Activated CD8-positive, alpha-beta memory T cell treated with anti-CD3 and anti-CD28 coated beads, Interleukin-2, amount 10 ng/mL, durations not matched to agents 7 days and 5 days (primary cell): ENCODE data around the gene ASTN2. TPM values are rescaled to one million over a fixed set of nuclear protein-coding genes. Genes with fewer than 3 reads are reported as not detected.

Experiments used
- ATAC-seq: fragments of 150-1000 bp; cut with Tn5 transposase; one replicate; pipeline ENCODE4 v1.10.0; 2021; ENCODE audit warnings: moderate library complexity
- CTCF ChIA-PET: fragments of 350-600 bp; sonication (Branson Sonifier 250); formaldehyde crosslinking; loops from one replicate; lab custom pipeline; 2021; ENCODE audit warnings: antibody characterized with exemption; lab: Charles Lee
- DNase-seq: peaks from one replicate; pipeline ENCODE4 v3.0.0-alpha.2; 2020
- H3K27ac Mint-ChIP-seq: one replicate; pipeline ENCODE4 v1.8.0; 2021; ENCODE audit warnings: mild to moderate bottlenecking, mixed read lengths
- H3K27me3 Mint-ChIP-seq: one replicate; pipeline ENCODE4 v1.8.0; 2021; ENCODE audit warnings: mixed read lengths
- H3K36me3 Mint-ChIP-seq: one replicate; pipeline ENCODE4 v1.8.0; 2021; ENCODE audit warnings: mild to moderate bottlenecking, mixed read lengths
- H3K4me1 Mint-ChIP-seq: one replicate; pipeline ENCODE4 v1.8.0; 2021; ENCODE audit warnings: mixed read lengths
- H3K4me3 Mint-ChIP-seq: one replicate; pipeline ENCODE4 v1.8.0; 2021; ENCODE audit warnings: mild to moderate bottlenecking, moderate library complexity, mixed read lengths
- H3K9me3 Mint-ChIP-seq: one replicate; pipeline ENCODE4 v1.8.0; 2022; ENCODE audit warnings: low read depth, mixed read lengths
- total RNA-seq, 2 experiments: library from RNA; stranded (reverse); gene quantifications; one replicate each; pipeline ENCODE4 v1.2.3, GENCODE V29; 2021

The ASTN2 gene
- total RNA-seq, 2 experiments from 2014 or later, result 4.0 to 5.4 TPM

DNA sequence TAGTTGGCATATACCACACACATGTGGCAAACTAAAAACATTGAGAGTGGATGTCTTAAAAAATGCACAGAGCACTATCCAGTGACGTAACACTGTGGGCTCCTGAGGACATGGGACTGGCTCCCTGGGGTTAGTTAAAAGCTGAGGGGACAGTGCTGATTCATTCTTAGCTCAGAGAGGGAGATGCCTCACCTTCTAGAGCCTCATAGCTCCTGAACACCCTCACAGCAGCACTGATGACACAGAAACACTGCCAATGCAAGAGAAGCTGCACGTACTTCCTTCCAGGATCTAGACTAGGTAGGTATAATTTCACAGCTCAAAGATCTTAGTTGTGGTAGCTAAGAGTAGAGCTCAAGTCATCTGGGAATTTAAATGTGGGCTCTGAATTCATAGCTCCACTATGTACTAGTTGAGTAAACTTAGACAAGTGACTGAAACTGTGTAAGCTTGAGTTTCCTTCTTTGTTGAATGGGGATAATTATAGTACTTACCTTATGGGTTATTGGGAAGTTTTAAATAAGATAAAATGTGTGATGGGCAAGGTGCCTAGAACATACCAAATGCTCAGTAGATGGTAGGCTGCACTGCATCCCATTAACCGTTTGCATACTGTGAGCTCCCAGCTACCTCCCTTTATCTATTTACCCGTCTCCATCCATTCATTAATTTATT lies 279.9 kb downstream of the ASTN2 start:
- no peaks in the 10 kb centered on the region for H3K9me3 Mint-ChIP-seq
- H3K36me3 Mint-ChIP-seq, result no peaks in the 10 kb centered on the region
- no peak overlapping the region for H3K4me3 Mint-ChIP-seq
- ATAC-seq (no peak), DNase-seq (no peak)
- no peak overlapping the region for H3K27ac Mint-ChIP-seq
- CTCF ChIA-PET, result no interaction called here
- no peaks in the 10 kb centered on the region for H3K4me1 Mint-ChIP-seq
- no peaks in the 10 kb centered on the region for H3K27me3 Mint-ChIP-seq

DNA sequence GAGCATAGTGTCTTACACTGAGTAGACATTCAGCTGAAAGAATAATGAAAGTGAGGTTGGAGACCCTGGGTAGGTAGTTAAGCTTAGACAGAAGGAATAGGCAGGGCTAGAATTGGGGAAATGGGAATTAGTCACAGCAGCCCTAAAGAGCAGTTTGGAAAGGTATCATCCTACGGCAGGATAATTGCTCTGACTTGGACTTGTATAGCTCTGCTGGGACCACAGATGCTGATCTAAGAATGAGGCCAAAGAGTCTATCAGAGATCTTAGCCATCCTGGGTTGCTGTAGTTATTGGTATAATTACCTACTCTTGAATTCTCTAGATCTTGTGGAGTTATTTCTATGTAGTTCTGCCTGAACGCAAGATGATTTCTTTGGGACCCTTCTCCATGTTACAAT lies 288.0 kb downstream of the ASTN2 start:
- no peak overlapping the region for H3K27ac Mint-ChIP-seq
- DNase-seq, result no peak

DNA sequence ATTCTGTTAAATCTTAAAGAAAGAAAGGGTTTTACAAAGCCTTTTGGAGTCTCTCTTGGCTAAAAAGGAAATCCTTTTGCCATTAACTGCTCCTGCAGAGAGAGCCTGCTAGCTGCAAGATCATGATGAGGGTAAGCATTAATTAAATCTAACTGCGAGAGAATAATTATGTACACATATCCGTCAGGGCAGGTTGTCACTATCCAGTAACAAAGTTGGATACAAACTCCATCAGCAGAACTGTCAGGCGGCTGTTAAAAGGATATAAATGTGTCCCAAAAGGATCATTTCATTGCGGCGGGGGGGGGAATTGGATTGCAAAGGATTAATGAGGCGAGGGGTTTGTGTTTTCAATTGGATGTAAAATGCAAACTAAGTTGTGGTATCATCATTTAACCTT lies 289.3 kb downstream of the ASTN2 start:
- DNase-seq, result no peak
- CTCF ChIA-PET, result no interaction called here
- Mint-ChIP-seq H3K27me3 (no peaks in the 10 kb centered on the region), H3K9me3 (no peaks in the 10 kb centered on the region), H3K4me3 (no peak overlapping the region), H3K27ac (no peak overlapping the region), H3K36me3 (no peaks in the 10 kb centered on the region), H3K4me1 (no peaks in the 10 kb centered on the region)
- ATAC-seq, result no peak

More for the DNA sequence above, 288.0 kb downstream of the ASTN2 start:
- CTCF ChIA-PET, result no interaction called here
- Mint-ChIP-seq H3K4me1 (no peaks in the 10 kb centered on the region), H3K4me3 (no peak overlapping the region), H3K9me3 (no peaks in the 10 kb centered on the region), H3K27me3 (no peaks in the 10 kb centered on the region), H3K36me3 (no peaks in the 10 kb centered on the region)
- no peak for ATAC-seq

DNA sequence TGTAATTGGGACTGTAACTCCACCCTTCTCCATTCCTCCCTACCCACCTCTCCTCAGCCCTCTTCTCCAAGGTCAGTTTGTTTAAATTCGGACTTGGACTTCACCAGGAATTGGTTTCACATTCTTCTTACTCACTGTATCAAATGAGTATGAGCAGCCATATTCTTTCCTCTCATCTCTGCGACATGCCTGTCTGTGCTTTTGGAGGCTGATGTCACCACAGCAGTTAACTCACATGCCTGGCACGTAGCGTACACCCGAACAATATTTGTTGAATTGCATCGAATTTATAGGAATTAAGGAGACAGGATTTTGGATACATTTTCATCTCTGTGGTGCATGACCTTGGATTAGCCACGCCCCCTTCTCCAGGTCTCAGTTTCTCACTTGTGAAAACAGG lies 291.1 kb downstream of the ASTN2 start:
- no peak overlapping the region for H3K27ac Mint-ChIP-seq
- H3K27me3 Mint-ChIP-seq, result no peaks in the 10 kb centered on the region
- DNase-seq (no peak), ATAC-seq (no peak)
- no peak overlapping the region for H3K4me3 Mint-ChIP-seq
- H3K4me1 Mint-ChIP-seq, result no peaks in the 10 kb centered on the region
- H3K36me3 Mint-ChIP-seq, result no peaks in the 10 kb centered on the region
- CTCF ChIA-PET, result no interaction called here
- no peaks in the 10 kb centered on the region for H3K9me3 Mint-ChIP-seq

DNA sequence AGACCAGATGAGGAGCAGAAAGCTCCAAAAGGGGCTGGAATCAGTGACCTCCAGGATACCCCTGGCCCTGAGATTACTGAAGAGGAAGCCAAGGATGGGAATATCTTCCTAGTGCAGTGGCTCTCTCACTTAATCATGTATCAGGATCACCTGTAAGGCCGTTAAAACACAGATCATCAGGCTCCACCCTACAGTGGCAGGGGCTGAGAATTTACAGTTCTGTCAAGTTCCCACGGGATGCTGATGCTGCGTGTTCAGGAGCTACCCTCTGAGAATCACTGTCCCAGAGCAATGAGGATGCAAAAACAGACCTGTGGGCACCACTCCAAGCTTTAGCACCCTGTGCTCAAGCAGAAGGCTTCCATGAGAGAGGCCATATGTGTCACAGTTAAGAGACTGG lies 291.9 kb downstream of the ASTN2 start:
- Mint-ChIP-seq H3K36me3 (no peaks in the 10 kb centered on the region), H3K27ac (no peak overlapping the region), H3K4me1 (no peaks in the 10 kb centered on the region), H3K4me3 (no peak overlapping the region), H3K9me3 (no peaks in the 10 kb centered on the region), H3K27me3 (no peaks in the 10 kb centered on the region)
- no peak for ATAC-seq
- CTCF ChIA-PET, result no interaction called here
- no peak for DNase-seq

DNA sequence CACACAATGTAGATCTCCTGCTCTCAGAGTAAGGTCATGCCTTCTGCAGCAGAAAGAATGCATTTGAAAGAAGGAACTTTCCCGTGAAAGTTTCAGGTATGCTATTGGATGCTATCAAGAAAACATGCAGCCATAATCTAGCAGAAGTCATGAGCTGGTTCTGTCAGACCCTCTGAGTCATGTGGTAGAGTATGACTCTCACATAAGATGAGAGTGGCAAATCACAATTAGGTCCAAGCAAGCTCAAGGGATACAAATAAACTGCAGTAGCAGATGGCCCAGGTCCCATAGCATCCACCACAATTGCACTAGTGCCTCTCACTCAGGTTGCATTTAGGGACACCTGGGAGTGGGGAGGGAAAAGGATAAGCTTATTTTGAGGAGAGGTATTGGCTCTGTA lies 292.8 kb downstream of the ASTN2 start:
- H3K4me1 Mint-ChIP-seq, result no peaks in the 10 kb centered on the region
- no peaks in the 10 kb centered on the region for H3K36me3 Mint-ChIP-seq
- H3K4me3 Mint-ChIP-seq, result no peak overlapping the region
- H3K9me3 Mint-ChIP-seq, result no peaks in the 10 kb centered on the region
- H3K27me3 Mint-ChIP-seq, result no peaks in the 10 kb centered on the region
- no peak overlapping the region for H3K27ac Mint-ChIP-seq
- DNase-seq (no peak), ATAC-seq (no peak)
- CTCF ChIA-PET, result no interaction called here

DNA sequence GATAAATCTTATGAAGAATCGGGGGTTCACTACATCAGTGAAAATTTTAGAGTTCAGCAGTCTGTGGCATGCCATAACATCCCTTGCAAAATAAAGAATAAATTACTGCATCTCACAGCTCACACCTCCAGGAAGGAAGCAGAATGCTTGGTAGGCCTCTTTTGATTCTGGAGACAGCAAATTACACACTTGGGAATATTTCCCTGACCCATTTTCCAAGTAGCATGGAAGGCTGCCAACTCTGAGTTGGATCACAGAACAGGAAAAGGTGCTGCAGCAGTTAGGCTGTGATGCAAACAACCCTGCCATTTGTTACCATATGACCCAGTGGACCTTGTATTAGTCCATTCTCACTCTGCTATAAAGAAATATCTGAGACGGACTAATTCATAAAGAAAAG lies 293.5 kb downstream of the ASTN2 start:
- no peaks in the 10 kb centered on the region for H3K36me3 Mint-ChIP-seq
- CTCF ChIA-PET, result no interaction called here

DNA sequence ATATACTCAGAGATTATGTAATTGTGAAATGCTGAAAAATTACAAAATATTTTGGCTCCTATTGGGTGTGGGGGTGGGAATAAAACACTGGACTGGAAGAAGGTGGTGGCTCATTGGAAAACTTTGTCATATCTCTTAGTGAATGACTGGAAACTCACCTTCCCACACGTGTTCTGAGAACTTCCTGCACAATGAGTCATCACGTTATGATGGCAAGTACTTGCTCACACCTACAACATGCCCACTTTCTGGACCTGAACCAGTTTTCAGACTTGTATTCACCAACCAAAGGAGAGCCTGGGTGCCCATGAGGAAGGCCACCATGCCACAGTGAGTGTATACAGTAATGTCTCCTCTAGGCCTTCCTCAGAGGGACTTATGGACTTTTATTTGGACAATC lies 294.8 kb downstream of the ASTN2 start:
- no peaks in the 10 kb centered on the region for H3K36me3 Mint-ChIP-seq
- no peaks in the 10 kb centered on the region for H3K4me1 Mint-ChIP-seq
- DNase-seq, result no peak
- no peaks in the 10 kb centered on the region for H3K9me3 Mint-ChIP-seq
- CTCF ChIA-PET, result no interaction called here
- H3K4me3 Mint-ChIP-seq, result no peak overlapping the region
- ATAC-seq, result no peak
- no peak overlapping the region for H3K27ac Mint-ChIP-seq
- H3K27me3 Mint-ChIP-seq, result no peaks in the 10 kb centered on the region

More for the DNA sequence above, 293.5 kb downstream of the ASTN2 start:
- Mint-ChIP-seq H3K27me3 (no peaks in the 10 kb centered on the region), H3K4me1 (no peaks in the 10 kb centered on the region), H3K9me3 (no peaks in the 10 kb centered on the region), H3K27ac (no peak overlapping the region), H3K4me3 (no peak overlapping the region)
- DNase-seq (no peak), ATAC-seq (no peak)

DNA sequence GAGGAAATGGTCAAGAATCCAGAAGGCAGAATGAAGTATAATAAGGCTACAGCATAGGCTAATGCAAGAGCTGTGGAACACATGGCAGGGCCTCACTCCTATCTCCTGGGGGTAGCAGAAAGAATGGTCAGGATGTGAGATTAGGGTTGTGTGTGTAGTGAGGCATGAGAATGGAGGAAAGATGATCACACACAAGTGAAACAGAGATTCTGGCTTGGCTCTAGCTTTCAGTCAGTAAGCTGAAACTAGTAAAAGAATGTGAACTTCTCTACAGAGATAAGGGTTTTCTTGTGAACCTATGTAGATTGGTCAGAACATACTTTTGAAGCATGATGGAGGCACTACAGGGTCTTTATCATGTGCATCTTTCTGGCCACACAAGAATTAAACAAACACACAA lies 298.8 kb downstream of the ASTN2 start:
- H3K27me3 Mint-ChIP-seq, result no peaks in the 10 kb centered on the region
- CTCF ChIA-PET, result no interaction called here
- no peak overlapping the region for H3K27ac Mint-ChIP-seq
- DNase-seq (no peak), ATAC-seq (no peak)
- no peak overlapping the region for H3K4me3 Mint-ChIP-seq
- H3K36me3 Mint-ChIP-seq, result no peaks in the 10 kb centered on the region
- no peaks in the 10 kb centered on the region for H3K9me3 Mint-ChIP-seq
- no peaks in the 10 kb centered on the region for H3K4me1 Mint-ChIP-seq

DNA sequence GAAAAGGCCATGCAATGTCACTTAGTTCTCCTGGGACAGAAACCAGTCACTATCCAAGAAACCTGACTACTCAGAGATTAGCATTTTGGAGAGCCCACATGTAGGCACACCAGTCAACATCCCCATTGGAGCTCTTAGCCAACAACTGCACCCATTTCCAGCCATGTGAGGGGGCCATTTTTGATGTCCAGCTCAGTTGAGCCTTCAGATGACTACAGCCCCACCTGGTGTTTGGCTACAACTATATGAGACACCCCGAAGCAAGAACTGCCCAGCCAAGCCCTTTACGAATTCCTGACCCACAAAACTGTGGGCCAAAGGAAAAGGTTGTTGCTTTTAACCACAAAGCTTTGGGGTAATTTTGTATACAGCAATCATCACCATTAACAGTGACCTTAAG lies 300.1 kb downstream of the ASTN2 start:
- DNase-seq, result no peak
- H3K27me3 Mint-ChIP-seq, result no peaks in the 10 kb centered on the region
- H3K4me1 Mint-ChIP-seq, result no peaks in the 10 kb centered on the region
- peaks cover 2% of the 10 kb centered on the region for H3K9me3 Mint-ChIP-seq
- no peak overlapping the region for H3K4me3 Mint-ChIP-seq
- CTCF ChIA-PET, result no interaction called here
- no peaks in the 10 kb centered on the region for H3K36me3 Mint-ChIP-seq
- H3K27ac Mint-ChIP-seq, result no peak overlapping the region
- no peak for ATAC-seq

DNA sequence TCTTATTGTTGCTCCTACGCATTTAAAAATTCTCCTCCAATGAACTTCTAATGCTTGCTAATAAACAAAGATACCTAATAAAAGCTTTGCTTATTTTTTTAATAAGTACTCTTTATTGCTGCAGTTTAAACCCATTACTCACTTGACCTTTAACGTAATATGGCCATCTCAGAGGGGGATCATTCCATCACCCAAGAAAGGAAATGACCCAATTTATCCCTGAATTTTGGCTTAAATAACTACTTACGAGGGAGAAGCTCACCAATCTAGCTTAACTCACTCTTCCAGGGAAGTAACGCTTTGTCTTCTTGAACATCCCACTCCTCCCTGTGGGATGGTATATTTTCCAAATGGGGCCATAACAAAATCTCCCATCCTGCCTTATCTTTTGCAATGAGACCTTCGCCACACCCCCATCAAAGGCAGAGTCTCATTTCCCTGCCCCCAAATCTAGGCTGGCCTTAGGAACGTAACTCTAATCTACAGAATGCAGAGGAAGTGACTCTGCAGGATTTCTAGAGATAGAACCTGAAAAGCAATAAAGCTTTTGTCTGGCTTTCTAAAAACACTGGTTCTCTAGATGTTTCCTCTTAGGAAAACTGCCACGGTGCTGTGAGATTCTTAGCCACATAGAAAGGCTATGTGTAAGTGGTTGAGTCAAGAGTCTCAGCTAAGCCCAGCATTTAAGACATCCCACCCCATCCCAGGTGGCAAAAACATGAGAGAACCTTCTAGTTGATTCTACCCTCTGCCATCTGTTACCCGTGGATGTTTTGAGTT lies 310.0 kb downstream of the ASTN2 start:
- DNase-seq (no peak), ATAC-seq (no peak)
- CTCF ChIA-PET, result no interaction called here
- H3K4me3 Mint-ChIP-seq, result no peak overlapping the region
- H3K9me3 Mint-ChIP-seq, result peaks cover 2% of the 10 kb centered on the region
- H3K36me3 Mint-ChIP-seq, result no peaks in the 10 kb centered on the region
- no peak overlapping the region for H3K27ac Mint-ChIP-seq
- H3K4me1 Mint-ChIP-seq, result no peaks in the 10 kb centered on the region
- no peaks in the 10 kb centered on the region for H3K27me3 Mint-ChIP-seq

DNA sequence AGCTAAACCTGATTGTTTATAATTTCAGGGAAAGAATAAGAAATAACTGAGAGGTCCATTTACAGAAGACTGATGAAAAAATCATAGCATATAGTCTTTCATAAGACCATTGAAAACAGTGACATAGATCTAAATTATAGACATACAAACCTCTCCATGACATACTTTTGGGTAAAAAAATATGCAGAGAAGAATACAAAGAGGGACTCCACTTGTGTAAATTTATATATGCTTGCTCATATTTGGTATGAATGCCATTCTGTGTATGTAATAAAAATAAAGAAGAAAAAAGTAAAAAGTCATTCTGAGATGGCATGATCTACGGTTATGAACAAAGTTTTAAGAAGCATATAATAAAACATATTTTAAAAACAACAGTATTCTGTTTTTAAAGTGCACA lies 310.7 kb downstream of the ASTN2 start:
- CTCF ChIA-PET, result no interaction called here
- ATAC-seq (no peak), DNase-seq (no peak)
- no peaks in the 10 kb centered on the region for H3K36me3 Mint-ChIP-seq
- H3K27ac Mint-ChIP-seq, result no peak overlapping the region
- no peaks in the 10 kb centered on the region for H3K4me1 Mint-ChIP-seq
- H3K9me3 Mint-ChIP-seq, result peaks cover 2% of the 10 kb centered on the region
- H3K27me3 Mint-ChIP-seq, result no peaks in the 10 kb centered on the region
- no peak overlapping the region for H3K4me3 Mint-ChIP-seq

DNA sequence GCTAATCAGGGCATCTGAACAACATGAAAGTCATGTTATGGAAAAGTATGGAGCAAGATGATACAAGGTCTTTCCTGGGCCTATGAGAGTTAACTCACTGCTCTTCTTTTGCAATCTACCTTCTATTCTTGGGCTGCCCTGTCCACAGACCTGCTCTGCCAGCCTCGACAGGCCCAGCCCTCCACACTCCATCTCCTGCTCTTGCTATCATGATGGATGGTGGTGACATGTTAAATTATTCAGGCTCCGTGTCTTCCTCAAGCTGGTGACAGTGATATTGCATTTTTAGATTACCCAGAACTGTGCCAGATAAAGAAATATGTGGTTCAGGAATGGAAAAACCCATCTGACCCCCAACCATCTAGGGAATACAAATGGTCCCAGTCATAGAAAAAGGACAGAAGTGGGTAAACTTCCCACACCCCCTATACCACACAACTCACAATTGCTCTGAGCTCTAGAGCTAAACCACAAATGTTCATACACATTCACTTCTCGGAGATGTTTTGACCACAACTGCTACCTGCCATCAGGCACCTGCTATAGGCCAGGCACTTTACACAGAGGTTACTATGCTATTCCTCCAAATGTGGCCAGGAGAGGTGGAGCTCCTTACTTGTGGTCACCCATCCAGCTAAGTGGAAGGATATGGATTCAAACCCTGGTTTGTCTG lies 311.3 kb downstream of the ASTN2 start:
- no peaks in the 10 kb centered on the region for H3K27me3 Mint-ChIP-seq
- no peaks in the 10 kb centered on the region for H3K9me3 Mint-ChIP-seq
- H3K4me3 Mint-ChIP-seq, result no peak overlapping the region
- no peaks in the 10 kb centered on the region for H3K36me3 Mint-ChIP-seq
- no peaks in the 10 kb centered on the region for H3K4me1 Mint-ChIP-seq
- CTCF ChIA-PET, result no interaction called here
- no peak for ATAC-seq
- no peak overlapping the region for H3K27ac Mint-ChIP-seq
- DNase-seq, result no peak

DNA sequence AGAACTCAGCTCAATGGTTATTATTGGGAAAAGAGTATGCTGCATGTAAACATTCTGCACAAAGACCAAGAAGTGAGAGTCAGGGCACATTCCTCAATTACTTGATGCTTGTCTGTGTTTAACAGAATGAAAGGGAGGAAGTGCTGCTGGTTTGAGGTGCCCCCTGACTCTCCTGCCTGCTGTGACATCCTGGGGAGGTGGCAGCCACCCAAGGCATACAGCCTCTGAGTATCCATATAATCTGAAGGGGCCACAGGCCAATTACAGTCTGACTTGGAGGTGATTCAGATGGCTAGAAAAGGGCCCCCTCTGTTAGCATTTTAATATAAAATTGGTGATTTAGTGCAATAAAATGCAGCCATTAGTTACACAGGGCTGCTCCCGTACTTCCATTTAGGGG lies 313.8 kb downstream of the ASTN2 start:
- DNase-seq (no peak), ATAC-seq (no peak)
- no peaks in the 10 kb centered on the region for H3K4me1 Mint-ChIP-seq
- no peaks in the 10 kb centered on the region for H3K36me3 Mint-ChIP-seq
- H3K27me3 Mint-ChIP-seq, result no peaks in the 10 kb centered on the region
- CTCF ChIA-PET, result no interaction called here
- no peak overlapping the region for H3K27ac Mint-ChIP-seq
- no peak overlapping the region for H3K4me3 Mint-ChIP-seq
- no peaks in the 10 kb centered on the region for H3K9me3 Mint-ChIP-seq
